HG03095 (cell line): ENCODE data around the gene CARS1.
"Not testable (repeated sequence)": the region's sequence is repeated elsewhere in the genome, so short reads cannot be mapped to it uniquely, and the experiment has no call there.

Experiments used
- ATAC-seq: cut with Tn5 transposase; IDR thresholded peaks from one replicate; pipeline ENCODE4 v1.9.1; 2021; ENCODE audit warnings: moderate library complexity; ENCODE audit not compliant: unreplicated experiment

The CARS1 gene

GRCh38 chr11:3090096-3090901 is 33.1 kb upstream of the CARS1 start:
- no peak for ATAC-seq

GRCh38 chr11:3089236-3090061 is 32.2 kb upstream of the CARS1 start:
- no peak for ATAC-seq

GRCh38 chr11:3088806-3089205 is 31.6 kb upstream of the CARS1 start:
- ATAC-seq, result no peak

- no peak for ATAC-seq
Measured at GRCh38 chr11:3087821-3088800, 30.9 kb upstream of the CARS1 start.

GRCh38 chr11:3087373-3087772 is 30.1 kb upstream of the CARS1 start:
- ATAC-seq, result no peak

GRCh38 chr11:3086671-3087150 is 29.5 kb upstream of the CARS1 start:
- ATAC-seq, result no peak

GRCh38 chr11:3086114-3086513 is 28.9 kb upstream of the CARS1 start:
- ATAC-seq, result no peak

- ATAC-seq, result no peak
Measured at GRCh38 chr11:3085052-3085451, 27.8 kb upstream of the CARS1 start.

- ATAC-seq, result no peak
Measured at GRCh38 chr11:3083321-3083720, 26.1 kb upstream of the CARS1 start.

- no peak for ATAC-seq
Measured at GRCh38 chr11:3081386-3081751, 24.1 kb upstream of the CARS1 start.

- ATAC-seq, result no peak
Measured at GRCh38 chr11:3080733-3081385, 23.6 kb upstream of the CARS1 start.

GRCh38 chr11:3080104-3080503 is 22.9 kb upstream of the CARS1 start:
- ATAC-seq, result no peak

GRCh38 chr11:3077846-3078440 is 20.7 kb upstream of the CARS1 start:
- no peak for ATAC-seq

- ATAC-seq, result no peak
Measured at GRCh38 chr11:3077189-3077836, 20.1 kb upstream of the CARS1 start.

GRCh38 chr11:3074912-3075589 is 17.8 kb upstream of the CARS1 start:
- ATAC-seq, result no peak

GRCh38 chr11:3073029-3073435 is 15.8 kb upstream of the CARS1 start:
- ATAC-seq, result no peak

GRCh38 chr11:3069425-3069824 is 12.2 kb upstream of the CARS1 start:
- no peak for ATAC-seq

- ATAC-seq, result not testable (repeated sequence)
Measured at GRCh38 chr11:3066308-3066707, 9.1 kb upstream of the CARS1 start.

GRCh38 chr11:3064709-3065108 is 7.5 kb upstream of the CARS1 start:
- not testable (repeated sequence) for ATAC-seq
